LoVo (cell line): ENCODE results near the gene GFPT2.

Source experiments
- DNase-seq: peaks from one replicate; pipeline ENCODE4 v3.0.0-alpha.2; 2016; ENCODE audit warnings: low spot score

GFPT2 gene

DNA sequence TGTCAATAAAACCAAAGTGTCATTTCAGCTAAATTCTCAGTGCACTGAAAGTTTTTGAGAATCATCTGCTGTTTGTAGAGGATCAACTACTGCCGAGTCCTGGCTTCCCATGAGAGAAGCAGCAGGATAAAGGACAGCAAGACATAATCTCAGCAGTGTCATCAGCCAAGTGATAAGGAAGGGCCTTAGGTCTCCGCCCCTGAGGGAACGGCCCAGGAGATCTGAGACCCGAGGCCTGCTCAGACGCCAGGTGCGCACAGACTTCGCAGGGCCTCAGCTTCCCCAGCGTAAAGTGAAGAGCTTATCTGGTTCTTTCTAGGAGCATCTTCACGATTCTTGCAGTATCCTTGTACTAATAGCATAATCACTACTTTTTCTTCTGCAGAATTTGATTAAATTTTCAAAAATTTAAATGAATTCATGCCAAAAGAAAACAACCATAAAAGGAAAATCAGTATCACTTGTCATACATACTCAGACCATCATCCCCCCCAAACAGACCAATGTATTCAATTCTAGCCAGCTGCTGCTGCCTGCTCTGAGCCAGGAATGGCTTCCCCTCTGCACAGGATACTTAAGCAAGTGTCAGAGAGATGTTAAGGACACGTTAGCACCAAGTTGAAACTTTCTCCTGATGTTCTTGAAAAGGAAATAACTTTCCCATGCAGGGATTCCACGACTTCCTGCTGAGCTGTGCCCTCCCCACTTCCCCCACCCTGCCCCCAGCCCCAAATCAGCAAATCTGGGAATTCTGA lies 2.2 kb downstream of the GFPT2 start:
- no peak for DNase-seq

GRCh38 chr5:180350296-180350695 lies 2.8 kb downstream of the GFPT2 start:
- no peak for DNase-seq

GRCh38 chr5:180349391-180349790 lies 3.7 kb downstream of the GFPT2 start:
- DNase-seq = no peak

DNA sequence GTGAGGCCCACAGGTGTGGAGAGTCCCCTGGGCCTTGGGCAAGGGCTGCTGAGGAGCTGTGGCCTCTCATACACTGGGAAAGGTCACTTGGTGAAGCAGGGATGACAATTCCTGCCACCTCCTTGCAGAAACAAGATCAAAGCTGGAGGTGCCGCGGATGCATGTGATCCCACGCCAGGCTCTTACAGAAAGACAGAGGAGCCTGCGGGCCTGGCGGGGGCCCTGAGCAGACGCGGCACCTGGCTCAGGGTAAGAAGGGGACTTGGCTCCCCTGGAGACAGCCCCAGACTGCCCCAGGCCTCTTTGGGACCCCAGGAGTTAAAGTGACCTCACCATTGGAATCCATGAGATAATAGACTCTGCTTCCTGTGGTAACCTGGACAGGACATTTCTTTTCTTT lies 4.8 kb downstream of the GFPT2 start:
- no peak for DNase-seq

DNA sequence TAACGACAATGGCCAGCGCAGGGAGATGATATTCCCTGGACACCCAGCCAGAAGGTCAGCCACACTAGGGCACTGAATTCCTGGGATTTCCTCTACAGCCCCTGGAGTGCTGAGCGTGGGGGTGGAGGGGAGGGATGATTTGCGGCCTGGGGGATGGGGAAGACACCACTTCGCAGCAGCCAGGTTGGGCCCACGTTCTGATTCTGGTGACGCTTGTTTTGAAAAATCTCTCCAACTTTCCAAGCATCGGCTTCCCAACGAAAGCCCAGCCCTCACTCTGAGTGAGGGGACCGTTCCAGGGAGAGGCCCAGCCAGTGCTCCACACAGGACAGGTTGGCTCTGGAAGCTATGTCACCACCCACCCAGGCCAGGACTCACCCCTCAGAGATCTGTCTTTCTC lies 5.4 kb downstream of the GFPT2 start:
- DNase-seq = no peak

- DNase-seq = no peak
These were observed 6.8 kb downstream of the GFPT2 start for GRCh38 chr5:180346358-180346757.

- DNase-seq = no peak
These were observed 7.4 kb downstream of the GFPT2 start for GRCh38 chr5:180345781-180346180.

GRCh38 chr5:180345186-180345585 lies 8.0 kb downstream of the GFPT2 start:
- DNase-seq = no peak

GRCh38 chr5:180344696-180344999 lies 8.5 kb downstream of the GFPT2 start:
- no peak for DNase-seq

DNA sequence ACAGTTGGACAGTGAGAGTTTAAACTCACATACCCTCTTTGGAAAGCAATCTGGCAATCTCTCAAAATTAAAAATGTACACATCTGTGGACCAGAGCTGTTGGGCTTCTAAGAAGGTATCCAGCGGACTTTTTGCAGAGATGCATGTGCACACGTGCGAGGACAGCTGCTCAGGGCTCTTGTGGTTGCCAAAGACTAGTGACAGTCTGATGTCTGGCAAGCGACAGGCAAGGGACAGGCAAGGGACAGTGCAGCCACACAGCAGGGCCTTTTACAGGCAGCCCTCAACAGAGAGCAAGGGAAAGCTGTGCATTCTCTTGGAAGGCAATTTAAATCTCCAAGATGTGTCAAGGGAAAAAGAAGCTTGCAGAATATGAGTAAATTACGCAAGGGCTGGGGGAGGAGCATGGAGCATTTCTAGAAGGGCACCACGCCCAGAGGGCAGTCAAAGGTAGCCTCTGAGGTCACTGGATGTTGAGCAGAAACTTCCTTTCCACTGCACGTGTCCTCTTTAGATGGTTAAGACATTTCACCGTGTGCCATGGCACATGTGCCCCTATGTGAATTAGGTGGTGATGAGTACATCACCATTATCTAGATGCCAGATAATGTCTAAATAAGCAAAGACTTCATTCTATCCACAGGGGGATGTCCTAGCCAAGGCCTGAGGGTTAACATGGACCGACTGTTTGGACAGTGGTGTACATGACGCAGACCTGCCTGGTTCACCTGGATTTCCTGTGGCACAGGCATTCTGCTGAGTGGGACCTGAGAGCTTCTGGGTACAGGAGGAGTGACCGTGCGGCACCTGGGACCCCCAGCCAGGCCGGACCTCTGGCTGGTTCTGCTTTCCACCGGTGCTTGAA lies 9.1 kb downstream of the GFPT2 start:
- DNase-seq = no peak

DNA sequence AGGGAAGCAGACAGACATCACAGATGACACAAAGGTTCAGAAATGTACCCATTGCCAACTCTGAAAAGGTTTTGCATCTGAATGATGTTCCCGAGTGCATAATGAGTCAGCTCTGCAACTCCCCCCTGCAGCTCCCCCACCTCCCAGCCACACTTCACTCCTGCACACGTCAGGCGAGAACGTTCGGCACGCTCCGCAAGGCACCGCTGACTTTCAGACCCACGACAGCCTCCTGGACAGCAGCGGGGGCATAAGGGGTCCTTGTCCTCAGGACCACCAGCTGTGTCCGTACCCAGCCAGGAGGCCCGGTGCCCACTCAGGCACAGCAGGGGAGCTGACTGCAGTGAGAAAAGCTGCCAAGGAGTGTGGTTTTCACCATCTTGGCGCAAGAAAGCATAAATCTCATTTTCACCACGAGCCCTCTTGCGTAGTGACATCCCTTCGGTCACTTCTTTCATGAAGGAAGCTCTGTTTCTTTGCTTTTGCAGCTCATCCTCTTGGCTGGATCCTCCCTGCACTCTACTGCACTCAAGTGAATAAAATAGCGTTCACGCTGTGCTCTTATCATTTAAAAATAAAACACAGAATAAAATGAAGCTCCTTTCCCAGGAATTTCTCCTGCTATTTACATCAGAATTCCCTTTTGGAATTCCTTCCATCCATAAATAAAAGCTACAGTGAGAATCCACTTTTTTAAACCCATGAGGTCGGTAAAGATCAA lies 9.9 kb downstream of the GFPT2 start:
- DNase-seq = no peak

GRCh38 chr5:180341595-180341994 lies 11.5 kb downstream of the GFPT2 start:
- DNase-seq = no peak

GRCh38 chr5:180340856-180341255 lies 12.3 kb downstream of the GFPT2 start:
- DNase-seq = no peak

- no peak for DNase-seq
These were observed 13.5 kb downstream of the GFPT2 start for GRCh38 chr5:180339583-180340183.

- no peak for DNase-seq
These were observed 15.0 kb downstream of the GFPT2 start for GRCh38 chr5:180338001-180338707.

- DNase-seq = no peak
These were observed 16.7 kb downstream of the GFPT2 start for GRCh38 chr5:180336234-180337020.

- DNase-seq = no peak
These were observed 17.4 kb downstream of the GFPT2 start for GRCh38 chr5:180335614-180336233.

- DNase-seq = no peak
These were observed 18.2 kb downstream of the GFPT2 start for GRCh38 chr5:180334751-180335613.

GRCh38 chr5:180334176-180334575 lies 19.0 kb downstream of the GFPT2 start:
- no peak for DNase-seq

DNA sequence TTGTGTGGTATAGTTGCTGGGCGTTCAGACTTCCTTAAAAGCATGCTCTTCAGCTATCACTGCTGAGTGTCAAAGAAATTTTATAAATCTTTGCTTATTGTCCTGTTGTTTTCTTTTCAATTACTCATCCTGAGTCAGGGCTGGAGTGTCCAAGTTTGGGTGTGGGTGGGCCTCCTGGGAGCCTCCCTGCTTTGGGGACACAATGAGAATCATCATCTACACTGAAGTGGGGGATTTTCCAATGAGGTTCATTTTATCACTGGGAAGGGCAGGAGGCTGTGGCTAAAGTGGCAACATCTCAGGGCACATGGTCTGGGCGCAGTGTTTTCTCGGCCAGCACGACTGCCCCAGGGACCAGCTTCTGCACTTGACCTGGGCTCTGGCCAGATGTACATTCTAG lies 19.5 kb downstream of the GFPT2 start:
- DNase-seq = no peak
